Mesenchymal stem cell (in vitro differentiated cells and primary cell): Measurements from ENCODE around the gene TENM3.

Experiments used
- DNase-seq: peaks from one replicate; pipeline ENCODE4 v3.0.0-alpha.2; 2013
- H2AFZ ChIP-seq: one replicate; pipeline ENCODE4 v1.6.1; 2013; ENCODE audit warnings: low read depth, mild to moderate bottlenecking, control low read depth, inconsistent platforms, low read length, moderate library complexity
- H2AK5ac ChIP-seq: 2 replicates; pipeline ENCODE4 v1.6.1; 2013; ENCODE audit warnings: low read length, moderate library complexity, mild to moderate bottlenecking, inconsistent platforms; ENCODE audit not compliant: severe bottlenecking
- H2BK120ac ChIP-seq: one replicate; pipeline ENCODE4 v1.6.1; 2013; ENCODE audit warnings: low read depth, mild to moderate bottlenecking, inconsistent platforms, low read length, moderate library complexity
- H2BK12ac ChIP-seq, 2 experiments: one replicate each; pipeline ENCODE4 v1.6.1; 2013; ENCODE audit warnings: inconsistent platforms in 2 of 2, low read length in 2 of 2, mild to moderate bottlenecking in 2 of 2, moderate library complexity in 2 of 2, control low read depth in 1 of 2
- H2BK15ac ChIP-seq: one replicate; pipeline ENCODE4 v1.6.1; 2013; ENCODE audit warnings: mild to moderate bottlenecking, low read depth, inconsistent platforms; ENCODE audit not compliant: poor library complexity, severe bottlenecking
- H2BK5ac ChIP-seq: 2 replicates; pipeline ENCODE4 v1.6.1; 2013; ENCODE audit warnings: low read depth, mild to moderate bottlenecking, low read length, control low read depth, inconsistent platforms; ENCODE audit not compliant: poor library complexity, severe bottlenecking
- H3K14ac ChIP-seq, 2 experiments: one replicate each; pipeline ENCODE4 v1.6.1; 2013; ENCODE audit warnings: inconsistent platforms in 2 of 2, low read length in 2 of 2, control low read depth in 1 of 2, mild to moderate bottlenecking in 1 of 2, moderate library complexity in 1 of 2
- H3K18ac ChIP-seq, 2 experiments: one replicate each; pipeline ENCODE4 v1.6.1; 2013; ENCODE audit warnings: inconsistent platforms in 2 of 2, low read length in 2 of 2, control low read depth in 1 of 2, low read depth in 1 of 2, mild to moderate bottlenecking in 1 of 2
- H3K23ac ChIP-seq, 2 experiments: one replicate each; pipeline ENCODE4 v1.6.1; 2013; ENCODE audit warnings: inconsistent platforms in 2 of 2, low read length in 2 of 2, mild to moderate bottlenecking in 2 of 2, moderate library complexity in 2 of 2, control low read depth in 1 of 2
- H3K27ac ChIP-seq: 2 replicates; pipeline ENCODE4 v1.5.1; 2013; ENCODE audit warnings: mild to moderate bottlenecking, moderate library complexity, low read length, control low read depth, inconsistent platforms; ENCODE audit not compliant: poor library complexity, severe bottlenecking
- H3K27me3 ChIP-seq, 2 experiments: 2 replicates each; pipeline versions ENCODE4 v1.6.1 to v1.7.0; 2013; ENCODE audit warnings: low read length in 2 of 2, mild to moderate bottlenecking in 2 of 2, moderate library complexity in 2 of 2, control low read depth in 1 of 2, inconsistent platforms in 1 of 2; ENCODE audit not compliant: control insufficient read depth in 1 of 2, insufficient read depth in 1 of 2
- H3K36me3 ChIP-seq, 2 experiments: 2 replicates each; pipeline versions ENCODE4 v1.6.1 to v1.7.0; 2013; ENCODE audit warnings: low read length in 2 of 2, control low read depth in 1 of 2, inconsistent platforms in 1 of 2, low read depth in 1 of 2, mild to moderate bottlenecking in 1 of 2; ENCODE audit not compliant: insufficient read depth in 2 of 2, control insufficient read depth in 1 of 2
- H3K4ac ChIP-seq, 2 experiments: one replicate each; pipeline ENCODE4 v1.6.1; 2013; ENCODE audit warnings: inconsistent platforms in 2 of 2, low read length in 2 of 2, mild to moderate bottlenecking in 2 of 2, moderate library complexity in 2 of 2, control low read depth in 1 of 2, low read depth in 1 of 2
- H3K4me1 ChIP-seq: 2 replicates; pipeline ENCODE4 v1.6.1; 2013; ENCODE audit warnings: low read depth, low read length, control low read depth; ENCODE audit not compliant: control insufficient read depth, insufficient read depth
- H3K4me2 ChIP-seq: 2 replicates; pipeline ENCODE4 v1.6.1; 2013; ENCODE audit warnings: low read length, mild to moderate bottlenecking, inconsistent platforms; ENCODE audit not compliant: poor library complexity, severe bottlenecking
- H3K4me3 ChIP-seq, 2 experiments: 2 replicates each; pipeline versions ENCODE4 v1.5.1 to v1.7.0; 2013; ENCODE audit warnings: low read length in 2 of 2, mild to moderate bottlenecking in 2 of 2, control low read depth in 1 of 2, low read depth in 1 of 2; ENCODE audit not compliant: insufficient read depth in 1 of 2
- H3K79me1 ChIP-seq: replicated peaks from 2 replicates; pipeline ENCODE4 v1.6.1; 2013; ENCODE audit warnings: mild to moderate bottlenecking, control low read depth, low read length, inconsistent platforms; ENCODE audit not compliant: poor library complexity, severe bottlenecking
- H3K9ac ChIP-seq: 2 replicates; pipeline ENCODE4 v1.7.0; 2013; ENCODE audit warnings: mild to moderate bottlenecking, low read length, moderate library complexity
- H3K9me3 ChIP-seq: 2 replicates; pipeline ENCODE4 v1.7.0; 2013; ENCODE audit warnings: mild to moderate bottlenecking, low read length; ENCODE audit not compliant: control insufficient read depth
- H4K8ac ChIP-seq: one replicate; pipeline ENCODE4 v1.6.1; 2013; ENCODE audit warnings: inconsistent platforms, mild to moderate bottlenecking, low read length, moderate library complexity
- H4K91ac ChIP-seq: one replicate; pipeline ENCODE4 v1.6.1; 2013; ENCODE audit warnings: mild to moderate bottlenecking, low read length, inconsistent platforms
- WGBS: methylation state at CpG from one replicate; pipeline ENCODE4 v1.1.7; 2013; ENCODE audit warnings: mixed read lengths; 5-methylcytosine and 5-hydroxymethylcytosine counted together

The TENM3 gene

GRCh38 chr4:182649698-182650477 is 406.7 kb downstream of the TENM3 start:
- WGBS, result 93% methylated on average over 6 of the region's 8 CpGs
- no peaks in the 10 kb centered on the region for H3K4me1 ChIP-seq
- H2AK5ac ChIP-seq, result no peak overlapping the region
- no peak for DNase-seq
- peaks cover 8% of the 10 kb centered on the region for H3K9me3 ChIP-seq
- no peak overlapping the region for H3K23ac ChIP-seq
- H3K9ac ChIP-seq, result no peak overlapping the region
- H2BK12ac ChIP-seq, result no peak overlapping the region
- no peak overlapping the region for H4K8ac ChIP-seq
- no peak overlapping the region for H3K18ac ChIP-seq
- no peak overlapping the region for H3K14ac ChIP-seq
- no peak overlapping the region for H3K4me2 ChIP-seq
- H3K27ac ChIP-seq, result no peak overlapping the region
- H2AFZ ChIP-seq, result no peak overlapping the region
- H3K27me3 ChIP-seq, result no peaks in the 10 kb centered on the region
- no peak overlapping the region for H3K4ac ChIP-seq
- no peak overlapping the region for H3K4me3 ChIP-seq
- peaks cover 8% of the 10 kb centered on the region for H3K79me1 ChIP-seq
- H2BK15ac ChIP-seq, result no peak overlapping the region
- no peak overlapping the region for H2BK120ac ChIP-seq
- H3K36me3 ChIP-seq, result no peaks in the 10 kb centered on the region
- no peak overlapping the region for H4K91ac ChIP-seq
- H2BK5ac ChIP-seq, result no peak overlapping the region

- Histone ChIP-seq H2BK12ac (no peak overlapping the region), H3K4me1 (no peaks in the 10 kb centered on the region), H3K36me3 (peaks cover 0 to 4% of the 10 kb centered on the region in 2 experiments), H2BK120ac (no peak overlapping the region), H3K4me2 (peak overlapping the region; percentile 39), H2BK5ac (no peak overlapping the region), H3K14ac (no peak overlapping the region), H3K18ac (no peak overlapping the region), H2AK5ac (no peak overlapping the region), H3K27ac (peak overlapping the region; percentile 40), H4K91ac (no peak overlapping the region), H3K27me3 (no peaks in the 10 kb centered on the region), H3K9me3 (no peaks in the 10 kb centered on the region), H3K4ac (no peak overlapping the region), H3K4me3 (no peak overlapping the region), H3K23ac (no peak overlapping the region), H4K8ac (no peak overlapping the region), H2AFZ (peak overlapping the region; percentile 27), H3K79me1 (peaks cover 4% of the 10 kb centered on the region), H3K9ac (no peak overlapping the region), H2BK15ac (no peak overlapping the region)
- DNase-seq, result no peak
- 90% methylated on average over 2 of the region's 3 CpGs for WGBS
These were observed 410.4 kb downstream of the TENM3 start for GRCh38 chr4:182653596-182653995.

GRCh38 chr4:182655340-182655739 is 412.1 kb downstream of the TENM3 start:
- no peak for DNase-seq
- Histone ChIP-seq H2BK12ac (no peak overlapping the region), H3K14ac (no peak overlapping the region), H3K79me1 (peaks cover 2% of the 10 kb centered on the region), H3K4me2 (no peak overlapping the region), H2BK120ac (no peak overlapping the region), H2AFZ (no peak overlapping the region), H3K18ac (no peak overlapping the region), H3K9me3 (no peaks in the 10 kb centered on the region), H3K4ac (no peak overlapping the region), H3K4me1 (no peaks in the 10 kb centered on the region), H4K8ac (no peak overlapping the region), H4K91ac (no peak overlapping the region), H3K36me3 (peaks cover 0 to 8% of the 10 kb centered on the region in 2 experiments), H3K27me3 (no peaks in the 10 kb centered on the region), H2AK5ac (no peak overlapping the region), H3K4me3 (no peak overlapping the region), H3K23ac (no peak overlapping the region), H3K9ac (no peak overlapping the region), H2BK15ac (no peak overlapping the region), H3K27ac (no peak overlapping the region), H2BK5ac (no peak overlapping the region)
- WGBS, result 93% methylated on average over 5 of the region's 7 CpGs

- Histone ChIP-seq H2BK15ac (no peak overlapping the region), H2AFZ (no peak overlapping the region), H4K91ac (no peak overlapping the region), H3K27ac (no peak overlapping the region), H3K23ac (no peak overlapping the region), H3K36me3 (peaks cover 0 to 8% of the 10 kb centered on the region in 2 experiments), H3K14ac (no peak overlapping the region), H2AK5ac (no peak overlapping the region), H3K4me3 (no peak overlapping the region), H3K9ac (no peak overlapping the region), H2BK5ac (no peak overlapping the region), H3K79me1 (peaks cover 3% of the 10 kb centered on the region), H3K4ac (no peak overlapping the region), H3K18ac (no peak overlapping the region), H4K8ac (no peak overlapping the region), H2BK120ac (no peak overlapping the region), H3K4me1 (no peaks in the 10 kb centered on the region), H3K27me3 (no peaks in the 10 kb centered on the region), H3K4me2 (no peak overlapping the region), H2BK12ac (no peak overlapping the region), H3K9me3 (peaks cover 6% of the 10 kb centered on the region)
- no peak for DNase-seq
- 69% methylated on average over 2 of the region's 2 CpGs for WGBS
These were observed 419.3 kb downstream of the TENM3 start for GRCh38 chr4:182662551-182662950.
